Measurements from ENCODE around the gene SNX3.
"Not testable (repeated sequence)": the region's sequence is repeated elsewhere in the genome, so short reads cannot be mapped to it uniquely, and the experiment has no call there.

The SNX3 gene
- 60.5 to 71.9 reads per million in 2 donors for total RNA-seq

GRCh38 chr6:108260809-108261569 lies at the start of gene SNX3:
TSS of gene SNX3 (minus strand) at chr6:108261040. CDS start at chr6:108260921, 119 bp downstream.
- peak; percentile 88 for DNase-seq

DNA sequence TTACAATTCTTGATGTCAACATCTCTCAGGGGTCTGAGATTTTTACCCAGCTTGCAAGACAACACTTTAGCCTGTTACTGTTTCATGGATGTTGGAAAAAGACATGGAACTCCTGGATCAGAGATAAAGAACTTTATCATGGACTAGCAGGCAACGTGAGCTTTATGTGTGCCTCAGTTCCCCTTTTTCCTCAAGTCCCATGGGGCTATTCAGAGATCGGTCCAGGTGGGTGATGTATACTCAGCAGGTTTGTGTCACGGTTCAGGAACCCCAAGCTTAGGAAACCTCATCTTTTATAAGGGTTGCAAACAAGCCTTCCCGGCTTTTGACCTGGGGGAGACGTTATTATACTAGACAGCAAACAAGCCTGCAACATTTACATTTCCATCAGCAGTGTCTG lies 49.0 kb upstream of the SNX3 start:
- DNase-seq: no peak

DNA sequence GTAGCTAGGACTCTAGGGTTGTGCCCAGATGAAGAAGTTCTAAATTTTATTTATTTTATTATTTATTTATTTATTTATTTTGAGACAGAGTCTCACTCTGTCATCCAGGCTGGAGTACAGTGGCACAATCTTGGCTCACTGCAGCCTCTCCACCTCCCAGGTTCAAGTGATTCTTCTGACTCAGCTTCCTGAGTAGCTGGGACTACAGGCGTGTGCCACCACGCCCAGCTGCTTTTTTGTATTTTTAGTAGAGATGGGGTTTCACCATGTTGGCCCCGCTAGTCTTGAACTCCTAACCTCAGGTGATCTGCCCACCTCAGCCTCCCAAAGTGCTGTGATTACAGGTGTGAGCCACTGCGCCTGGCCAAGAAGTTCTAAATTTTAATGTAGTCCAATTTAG lies 47.8 kb upstream of the SNX3 start:
- DNase-seq: not testable (repeated sequence)

DNA sequence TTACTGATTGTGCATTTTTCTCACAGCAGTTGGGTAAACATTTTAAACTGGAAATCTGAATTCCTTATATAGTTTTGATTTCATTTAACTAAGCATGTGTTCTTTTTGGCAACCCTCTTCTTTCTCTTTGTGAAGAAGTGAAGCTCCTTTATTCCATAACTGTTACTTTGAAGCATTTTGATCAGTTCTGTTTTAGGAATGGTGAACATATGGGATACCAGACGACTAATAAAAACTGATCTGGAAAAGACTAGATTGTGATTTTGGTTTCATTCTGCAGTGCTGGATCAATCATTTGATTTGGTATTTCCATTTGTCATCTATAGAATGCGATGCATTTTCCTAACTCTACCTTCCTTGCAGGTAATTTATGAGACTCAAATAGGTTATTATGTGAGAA lies 43.8 kb upstream of the SNX3 start:
- DNase-seq: no peak

DNA sequence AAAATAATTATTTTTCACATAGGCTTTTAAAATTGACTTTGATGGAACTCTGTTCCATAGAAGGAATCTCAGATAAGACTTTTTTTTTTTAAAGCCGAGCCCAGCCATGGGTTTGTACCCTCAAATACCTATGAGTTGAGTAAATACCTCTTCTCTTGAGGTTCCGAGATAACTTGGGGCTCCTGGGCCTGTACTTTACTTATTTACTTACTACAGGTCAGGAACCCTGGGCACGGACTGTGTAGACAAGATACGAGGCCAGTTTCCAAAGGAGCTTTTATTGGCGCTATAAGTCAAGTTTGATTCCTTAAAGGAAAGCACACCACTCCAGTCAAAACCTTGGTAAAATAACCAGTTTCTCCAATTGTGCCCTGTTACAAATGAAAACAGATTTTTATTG lies 41.5 kb upstream of the SNX3 start:
- DNase-seq: no peak

DNA sequence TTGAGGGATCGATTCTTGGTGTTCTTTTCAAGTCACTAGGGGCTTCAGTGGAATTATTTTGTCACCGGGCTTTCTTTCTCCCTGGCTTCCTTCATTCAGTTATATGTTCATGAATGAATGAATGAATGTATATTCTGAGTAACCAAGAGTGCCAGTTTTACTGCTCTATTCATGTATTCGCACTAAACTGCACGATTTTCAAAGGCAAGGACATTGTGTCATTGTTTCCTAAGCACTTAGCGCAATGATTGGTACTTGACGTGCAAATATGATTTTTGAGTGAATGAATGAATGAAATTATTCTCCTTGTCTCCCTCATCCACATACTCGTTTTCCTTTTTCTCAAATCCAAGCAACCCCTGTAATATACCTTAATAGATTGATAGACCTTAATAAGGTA lies 34.8 kb upstream of the SNX3 start:
- no peak for DNase-seq

DNA sequence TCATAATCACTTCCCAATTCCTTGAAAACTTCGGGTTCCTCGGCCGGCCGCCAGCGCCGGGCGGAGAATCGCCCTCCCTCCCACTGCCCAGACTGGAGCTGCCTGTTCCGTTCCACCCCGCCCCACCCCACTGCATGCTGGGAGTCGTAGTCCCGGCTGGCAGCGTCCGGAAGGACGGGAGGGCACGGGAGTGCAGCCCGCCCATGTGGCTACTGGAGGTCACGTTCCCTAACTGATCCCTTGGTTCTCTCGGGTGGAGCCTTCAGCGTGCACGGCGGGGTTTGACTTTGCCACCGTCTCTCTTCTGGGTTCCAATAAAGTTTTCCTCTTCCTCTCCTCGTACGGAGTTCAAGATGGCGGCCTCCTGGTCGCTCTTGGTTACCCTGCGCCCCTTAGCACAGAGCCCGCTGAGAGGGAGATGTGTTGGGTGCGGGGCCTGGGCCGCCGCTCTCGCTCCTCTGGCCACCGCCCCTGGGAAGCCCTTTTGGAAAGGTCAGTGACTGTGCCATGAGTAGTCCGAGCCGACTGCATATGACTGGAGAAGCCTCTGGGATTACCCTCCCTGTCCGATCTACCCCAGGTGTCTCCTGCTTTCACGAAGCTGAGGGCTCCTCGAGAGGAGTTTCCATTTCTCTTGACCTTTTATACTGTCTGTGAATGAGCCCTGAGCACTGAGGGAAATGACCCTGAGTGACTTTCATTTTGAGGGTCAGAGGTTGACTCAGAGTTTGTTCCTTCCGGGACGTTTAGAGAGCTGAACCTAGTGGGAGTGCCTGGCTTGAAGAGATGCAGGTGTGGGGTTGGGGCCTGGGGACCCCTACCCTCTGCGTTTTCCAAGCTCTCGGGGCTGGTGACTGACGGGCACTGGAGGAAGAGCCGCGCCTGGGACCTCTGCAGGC lies 34.1 kb upstream of the SNX3 start, which contains the start of gene AFG1L:
Gene AFG1L, plus strand, starts transcription at position 328 of the 899 bp plus-strand sequence. Its CDS starts 26 bp downstream, at position 354.
- peak; percentile 70 for DNase-seq

DNA sequence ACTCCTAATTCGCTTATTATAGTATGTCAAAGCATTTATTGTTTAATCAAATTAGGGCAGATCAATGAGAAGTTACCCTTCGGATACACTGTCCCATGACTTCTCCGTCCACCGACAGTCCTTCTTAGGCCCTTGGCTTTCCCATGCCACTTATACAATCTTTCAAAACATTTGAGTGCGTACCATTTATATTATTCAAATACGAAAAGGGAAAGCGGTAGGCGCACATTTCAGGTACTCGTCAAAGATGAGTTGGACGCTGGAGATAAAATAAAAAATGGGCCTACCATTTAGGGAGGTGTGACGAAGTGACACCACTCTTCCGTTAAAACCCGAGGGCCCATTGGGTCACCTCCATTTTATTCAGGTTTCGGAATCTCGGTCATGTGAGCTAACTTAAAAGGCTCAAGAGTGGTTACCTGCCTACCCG lies 33.5 kb upstream of the SNX3 start:
- DNase-seq: no peak

- DNase-seq: no peak
Measured at GRCh38 chr6:108293527-108294296, 32.9 kb upstream of the SNX3 start.

- not testable (repeated sequence) for DNase-seq
Measured at GRCh38 chr6:108292561-108292960, 31.7 kb upstream of the SNX3 start.

DNA sequence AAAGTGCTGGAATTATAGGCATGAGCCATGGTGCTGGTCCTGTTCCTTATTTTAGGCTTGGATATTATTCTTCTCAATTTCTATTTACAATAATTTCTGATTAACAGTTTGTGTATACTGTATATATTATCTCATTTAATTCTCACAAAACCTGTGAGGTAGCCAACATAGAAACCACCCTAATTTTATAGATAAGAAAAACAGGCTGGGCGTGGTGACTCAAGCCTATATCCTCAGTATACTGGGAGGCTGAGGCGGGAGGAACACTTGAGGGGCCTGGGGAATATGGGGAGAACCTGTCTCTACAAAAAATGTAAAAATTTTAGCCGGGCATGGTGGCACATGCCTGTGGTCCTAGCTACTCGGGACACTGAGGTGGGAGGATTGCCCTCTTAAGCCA lies 30.3 kb upstream of the SNX3 start:
- DNase-seq: no peak

DNA sequence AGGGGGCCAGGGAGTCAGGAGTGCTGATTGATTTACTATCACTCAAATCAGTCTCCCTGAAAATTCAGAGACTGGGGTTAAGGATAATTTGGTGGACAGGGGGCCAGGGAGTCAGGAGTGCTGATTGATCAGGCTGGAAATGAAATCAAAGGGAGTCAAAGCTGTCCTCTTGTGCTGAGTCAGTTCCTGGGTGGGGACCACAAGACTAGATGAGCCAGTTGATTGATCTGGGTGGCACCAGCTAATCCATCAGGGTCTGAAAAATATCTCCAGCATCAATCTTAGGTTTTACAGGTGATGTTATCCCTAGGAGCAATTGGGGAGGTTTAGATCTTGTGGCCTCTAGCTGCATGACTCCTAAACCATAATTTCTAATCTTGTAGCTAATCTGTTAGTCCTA lies 27.9 kb upstream of the SNX3 start:
- DNase-seq: no peak

- DNase-seq: no peak
Measured at GRCh38 chr6:108287373-108287772, 26.5 kb upstream of the SNX3 start.

DNA sequence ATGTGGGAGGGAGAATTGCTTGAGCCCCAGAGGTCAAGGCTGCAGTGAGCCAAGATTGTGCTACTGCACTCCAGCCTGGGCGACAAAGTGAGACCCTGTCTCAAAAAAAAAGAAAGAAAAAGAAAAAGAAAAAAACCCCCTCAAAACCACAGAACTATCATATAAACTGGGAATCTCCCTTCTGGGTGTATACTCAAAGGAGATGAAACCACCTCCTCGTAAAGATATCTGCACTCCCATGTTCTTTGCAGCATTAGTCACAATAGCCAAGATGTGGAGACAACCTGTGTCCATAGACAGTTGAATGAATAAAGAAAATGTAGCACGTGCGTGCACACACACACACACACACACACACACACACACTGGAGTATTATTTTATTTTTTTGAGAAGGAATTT lies 25.5 kb upstream of the SNX3 start:
- DNase-seq: no peak

DNA sequence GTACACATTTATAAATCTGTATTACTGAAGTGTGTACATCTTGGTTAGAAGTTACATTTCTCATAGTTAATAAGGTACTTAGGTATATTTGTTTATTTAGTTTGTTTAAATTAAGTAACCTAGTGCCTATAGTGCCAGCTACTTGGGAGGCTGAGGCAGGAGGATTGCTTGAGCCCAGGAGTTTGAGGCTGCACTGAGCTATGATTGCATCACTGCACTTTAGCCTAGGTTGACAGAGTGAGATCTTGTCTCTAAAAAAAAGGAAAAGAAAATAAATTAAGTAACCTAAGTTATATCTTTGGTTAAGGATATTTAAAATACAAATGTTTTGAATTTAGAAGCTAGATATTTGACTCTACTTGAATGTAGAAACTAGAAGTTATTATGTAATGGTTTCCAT lies 24.5 kb upstream of the SNX3 start:
- no peak for DNase-seq

- DNase-seq: no peak
Measured at GRCh38 chr6:108277831-108278230, 17.0 kb upstream of the SNX3 start.

GRCh38 chr6:108277295-108277694 lies 16.5 kb upstream of the SNX3 start:
- DNase-seq: no peak

GRCh38 chr6:108275976-108276375 lies 15.1 kb upstream of the SNX3 start:
- no peak for DNase-seq

GRCh38 chr6:108274546-108274945 lies 13.7 kb upstream of the SNX3 start:
- DNase-seq: no peak

DNA sequence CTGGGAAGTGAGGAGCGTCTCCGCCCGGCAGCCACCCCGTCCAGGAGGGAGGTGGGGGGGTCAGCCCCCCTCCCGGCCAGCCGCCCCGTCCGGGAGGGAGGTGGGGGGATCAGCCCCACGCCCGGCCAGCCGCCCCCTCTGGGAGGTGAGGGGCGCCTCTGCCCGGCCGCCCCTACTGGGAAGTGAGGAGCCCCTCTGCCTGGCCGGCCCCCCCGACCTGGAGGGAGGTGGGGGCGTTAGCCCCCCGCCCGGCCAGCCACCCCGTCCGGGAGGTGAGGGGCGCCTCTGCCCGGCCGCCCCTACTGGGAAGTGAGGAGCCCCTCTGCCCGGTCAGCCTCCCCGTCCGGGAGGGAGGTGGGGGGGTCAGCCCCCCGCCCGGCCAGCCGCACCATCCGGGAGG lies 9.1 kb upstream of the SNX3 start:
- not testable (repeated sequence) for DNase-seq

- no peak for DNase-seq
Measured at GRCh38 chr6:108268845-108269244, 8.0 kb upstream of the SNX3 start.

DNA sequence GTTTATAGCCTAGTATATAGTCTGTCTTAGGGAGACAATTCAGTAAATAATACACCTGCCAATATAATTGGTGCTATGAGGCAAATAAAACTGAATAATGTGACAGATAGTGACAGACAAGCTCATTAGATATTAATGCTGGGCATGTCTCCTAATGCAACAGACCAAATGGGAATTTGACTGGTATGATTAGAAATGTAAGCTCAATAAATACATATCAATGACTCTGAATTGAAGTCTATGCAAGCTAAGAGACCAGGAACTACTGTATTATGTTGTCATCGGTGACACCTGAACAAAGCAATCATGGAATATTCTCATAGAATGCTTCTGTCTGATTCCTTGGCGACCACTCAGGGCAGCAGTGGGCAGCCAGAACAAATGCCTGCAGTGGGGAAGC lies 2.5 kb upstream of the SNX3 start:
- DNase-seq: no peak

Data from activated gamma-delta T cell (primary cell).